ENCODE results near the gene CDC42EP1. TPM values are rescaled to one million over a fixed set of nuclear protein-coding genes. Genes with fewer than 3 reads are reported as not detected.
A peak's percentile ranks its signal among the peaks of the same experiment; 100 is the strongest.
"Not testable (repeated sequence)": the region's sequence is repeated elsewhere in the genome, so short reads cannot be mapped to it uniquely, and the experiment has no call there.

CDC42EP1 gene
- total RNA-seq, 1 donor from 2014 or later: 98.1 TPM

- Histone ChIP-seq H3K4me3 (ENCODE audit: low read depth, low read length) (no peak overlapping the region), H3K36me3 (ENCODE audit: control insufficient read depth, insufficient read depth, low read length) (no peaks in the 10 kb centered on the region), H3K27me3 (ENCODE audit: control insufficient read depth, insufficient read depth, low read length) (no peaks in the 10 kb centered on the region)
- TF ChIP-seq CTCF (IDR thresholded peaks at IDR 0.05; ENCODE audit: insufficient read depth, low read length, poor library complexity, severe bottlenecking): no peak
- DNase-seq (ENCODE audit: low read depth): no peak
These were observed 30.5 kb upstream of the CDC42EP1 start for GRCh38 chr22:37529652-37530345.

- no peak overlapping the region for H3K4me3 ChIP-seq (ENCODE audit: low read depth, low read length)
- peak; percentile 64 for DNase-seq (ENCODE audit: low read depth)
These were observed 26.3 kb upstream of the CDC42EP1 start for GRCh38 chr22:37533995-37534394.

GRCh38 chr22:37534445-37534844, 25.8 kb upstream of the CDC42EP1 start:
- no peaks in the 10 kb centered on the region for H3K36me3 ChIP-seq (ENCODE audit: control insufficient read depth, insufficient read depth, low read length)

More at GRCh38 chr22:37533995-37534394, 26.3 kb upstream of the CDC42EP1 start:
- H3K27me3 ChIP-seq (ENCODE audit: control insufficient read depth, insufficient read depth, low read length): no peaks in the 10 kb centered on the region
- TF ChIP-seq CTCF (IDR thresholded peaks at IDR 0.05; ENCODE audit: insufficient read depth, low read length, poor library complexity, severe bottlenecking): no peak
- H3K36me3 ChIP-seq (ENCODE audit: control insufficient read depth, insufficient read depth, low read length): no peaks in the 10 kb centered on the region

GRCh38 chr22:37535159-37535558, 25.1 kb upstream of the CDC42EP1 start:
- Histone ChIP-seq H3K27me3 (ENCODE audit: control insufficient read depth, insufficient read depth, low read length) (no peaks in the 10 kb centered on the region), H3K36me3 (ENCODE audit: control insufficient read depth, insufficient read depth, low read length) (no peaks in the 10 kb centered on the region), H3K4me3 (ENCODE audit: low read depth, low read length) (no peak overlapping the region)
- no peak for TF ChIP-seq CTCF (IDR thresholded peaks at IDR 0.05; ENCODE audit: insufficient read depth, low read length, poor library complexity, severe bottlenecking)
- no peak for DNase-seq (ENCODE audit: low read depth)

More at GRCh38 chr22:37534445-37534844, 25.8 kb upstream of the CDC42EP1 start:
- Histone ChIP-seq H3K27me3 (ENCODE audit: control insufficient read depth, insufficient read depth, low read length) (no peaks in the 10 kb centered on the region), H3K4me3 (ENCODE audit: low read depth, low read length) (no peak overlapping the region)
- no peak for TF ChIP-seq CTCF (IDR thresholded peaks at IDR 0.05; ENCODE audit: insufficient read depth, low read length, poor library complexity, severe bottlenecking)
- no peak for DNase-seq (ENCODE audit: low read depth)

GRCh38 chr22:37538590-37539357, 21.5 kb upstream of the CDC42EP1 start:
- Histone ChIP-seq H3K27me3 (ENCODE audit: control insufficient read depth, insufficient read depth, low read length) (no peaks in the 10 kb centered on the region), H3K4me3 (ENCODE audit: low read depth, low read length) (no peak overlapping the region), H3K36me3 (ENCODE audit: control insufficient read depth, insufficient read depth, low read length) (no peaks in the 10 kb centered on the region)
- TF ChIP-seq CTCF (IDR thresholded peaks at IDR 0.05; ENCODE audit: insufficient read depth, low read length, poor library complexity, severe bottlenecking): peak; percentile 94
- DNase-seq (ENCODE audit: low read depth): peak; percentile 70

- not testable (repeated sequence) for DNase-seq (ENCODE audit: low read depth); H3K4me3 ChIP-seq (ENCODE audit: low read depth, low read length); H3K27me3 ChIP-seq (ENCODE audit: control insufficient read depth, insufficient read depth, low read length); H3K36me3 ChIP-seq (ENCODE audit: control insufficient read depth, insufficient read depth, low read length)
These were observed 20.5 kb upstream of the CDC42EP1 start for GRCh38 chr22:37539790-37540189.

- DNase-seq (ENCODE audit: low read depth); H3K4me3 ChIP-seq (ENCODE audit: low read depth, low read length); H3K27me3 ChIP-seq (ENCODE audit: control insufficient read depth, insufficient read depth, low read length); H3K36me3 ChIP-seq (ENCODE audit: control insufficient read depth, insufficient read depth, low read length): not testable (repeated sequence)
These were observed 17.9 kb upstream of the CDC42EP1 start for GRCh38 chr22:37542416-37542815.
